Skeletal muscle tissue (tissue), 4 donors: ENCODE measurements around the gene IRAK1. TPM values are rescaled to one million over a fixed set of nuclear protein-coding genes. Genes with fewer than 3 reads are reported as not detected.

Experiments
- H3K27ac ChIP-seq: one replicate; pipeline ENCODE4 v1.7.0; 2013; ENCODE audit warnings: mild to moderate bottlenecking, low read depth, low read length, inconsistent platforms
- H3K27me3 ChIP-seq, 3 donors: one replicate each; pipeline ENCODE4 v1.7.0; 2013; ENCODE audit warnings: low read length in 3 of 3; ENCODE audit not compliant: control insufficient read depth in 3 of 3, insufficient read depth in 3 of 3
- H3K36me3 ChIP-seq, 3 donors: one replicate each; pipeline ENCODE4 v1.7.0; 2013; ENCODE audit warnings: low read length in 3 of 3; ENCODE audit not compliant: control insufficient read depth in 3 of 3, insufficient read depth in 3 of 3
- H3K4me1 ChIP-seq, 3 donors: one replicate each; pipeline ENCODE4 v1.7.0; 2013; ENCODE audit warnings: low read length in 3 of 3, mild to moderate bottlenecking in 3 of 3; ENCODE audit not compliant: control insufficient read depth in 3 of 3, insufficient read depth in 3 of 3
- H3K4me3 ChIP-seq, 3 donors: one replicate each; pipeline ENCODE4 v1.7.0; 2013; ENCODE audit warnings: low read length in 3 of 3
- H3K9ac ChIP-seq, 3 donors: one replicate each; pipeline ENCODE4 v1.7.0; 2013; ENCODE audit warnings: low read length in 3 of 3, mild to moderate bottlenecking in 3 of 3, moderate library complexity in 2 of 3, low read depth in 1 of 3
- H3K9me3 ChIP-seq, 3 donors: one replicate each; pipeline ENCODE4 v1.7.0; 2013; ENCODE audit warnings: low read length in 3 of 3; ENCODE audit not compliant: control insufficient read depth in 3 of 3
- total RNA-seq: library from RNA; depleted of rRNA; stranded (reverse); fragments of >200 nt; gene quantifications from one replicate; pipeline ENCODE4 v1.2.3, GENCODE V29; 2014
- donor health status: Osteomylitis.

Gene IRAK1
- 11.0 TPM for total RNA-seq

GRCh38 chrX:154019633-154020528 lies at the start of gene IRAK1:
Gene IRAK1, minus strand, starts transcription at chrX:154019902. Its CDS starts 90 bp downstream, at chrX:154019812.
- H3K27ac ChIP-seq: peak within 1 kb of the TSS; percentile 84
- no peaks in the 10 kb centered on the region for H3K9me3 ChIP-seq
- peaks cover 0 to 2% (median 0%) of the 10 kb centered on the region in 3 donors for H3K27me3 ChIP-seq
- H3K36me3 ChIP-seq: peaks cover 3 to 6% (median 4%) of the 10 kb centered on the region in 3 donors
- H3K4me3 ChIP-seq: peak within 1 kb of the TSS; percentile 62 to 71 (median 69)
- H3K4me1 ChIP-seq: peaks cover 15 to 37% (median 18%) of the 10 kb centered on the region in 3 donors
- peak within 1 kb of the TSS; percentile 74 to 83 (median 81) for H3K9ac ChIP-seq

GRCh38 chrX:154068560-154068959 lies 48.9 kb upstream of the IRAK1 start:
- Histone ChIP-seq H3K9me3 (no peaks in the 10 kb centered on the region), H3K36me3 (no peaks in the 10 kb centered on the region), H3K27ac (no peak overlapping the region), H3K4me1 (peaks cover 11 to 17% (median 13%) of the 10 kb centered on the region in 3 donors), H3K9ac (no peak overlapping the region), H3K27me3 (peaks cover 0 to 3% (median 0%) of the 10 kb centered on the region in 3 donors), H3K4me3 (no peak overlapping the region)

GRCh38 chrX:154064637-154065435 lies 45.1 kb upstream of the IRAK1 start:
- peaks cover 35 to 43% (median 40%) of the 10 kb centered on the region in 3 donors for H3K4me1 ChIP-seq

DNA sequence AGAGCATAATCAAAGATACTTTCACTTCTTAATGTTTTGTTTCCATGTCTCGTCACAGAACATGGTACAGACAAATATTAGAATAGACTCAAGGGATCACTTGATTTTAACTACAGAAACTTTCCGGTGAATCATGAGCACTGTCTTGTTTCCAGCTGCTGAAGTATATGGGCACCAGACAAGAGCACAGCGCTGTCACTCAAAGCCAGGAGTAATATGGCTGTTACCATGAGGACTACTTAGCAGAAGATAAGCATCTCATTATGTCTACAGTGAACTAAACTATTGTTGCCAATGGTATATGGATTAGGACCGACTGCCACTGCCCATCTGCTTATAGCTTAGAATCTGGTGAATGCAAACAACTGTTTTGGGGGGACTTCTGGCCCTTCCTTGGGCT lies 43.5 kb upstream of the IRAK1 start:
- H3K27ac ChIP-seq: no peak overlapping the region
- H3K9me3 ChIP-seq: no peaks in the 10 kb centered on the region
- H3K27me3 ChIP-seq: peaks cover 0 to 3% (median 0%) of the 10 kb centered on the region in 3 donors
- H3K4me1 ChIP-seq: peaks cover 43 to 56% (median 53%) of the 10 kb centered on the region in 3 donors
- H3K36me3 ChIP-seq: peaks cover 0 to under 1% (median 0%) of the 10 kb centered on the region in 3 donors
- H3K4me3 ChIP-seq: no peak overlapping the region
- H3K9ac ChIP-seq: no peak overlapping the region

More at GRCh38 chrX:154064637-154065435, 45.1 kb upstream of the IRAK1 start:
- H3K9me3 ChIP-seq: no peaks in the 10 kb centered on the region
- no peak overlapping the region for H3K27ac ChIP-seq
- H3K36me3 ChIP-seq: no peaks in the 10 kb centered on the region
- H3K27me3 ChIP-seq: peaks cover 0 to 3% (median 0%) of the 10 kb centered on the region in 3 donors
- H3K9ac ChIP-seq: no peak overlapping the region
- no peak overlapping the region for H3K4me3 ChIP-seq

DNA sequence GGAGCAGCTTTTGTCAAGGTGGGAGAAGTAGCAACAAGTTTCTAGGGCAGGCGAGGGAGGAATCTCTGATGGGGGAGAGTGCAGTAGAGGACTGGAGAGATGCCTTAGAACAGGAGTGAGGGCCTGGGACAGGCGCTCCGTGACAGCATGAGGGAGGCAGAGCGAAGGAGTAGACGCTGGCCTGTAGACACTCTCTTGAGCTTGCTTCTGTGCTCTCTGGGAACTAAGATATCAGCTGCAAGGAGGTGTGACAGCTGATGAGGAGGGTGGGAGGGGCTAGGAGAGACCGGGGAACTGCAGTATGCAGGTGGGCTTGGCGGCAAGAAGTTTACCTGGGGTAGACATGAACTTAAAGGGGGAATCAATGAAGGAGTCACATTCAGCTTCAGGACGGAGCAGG lies 42.1 kb upstream of the IRAK1 start:
- Histone ChIP-seq H3K9me3 (no peaks in the 10 kb centered on the region), H3K4me1 (peaks cover 45 to 65% (median 63%) of the 10 kb centered on the region in 3 donors), H3K36me3 (peaks cover 0 to 5% (median under 1%) of the 10 kb centered on the region in 3 donors), H3K4me3 (no peak overlapping the region), H3K27ac (no peak overlapping the region), H3K9ac (no peak overlapping the region), H3K27me3 (peaks cover 0 to 3% (median 0%) of the 10 kb centered on the region in 3 donors)

GRCh38 chrX:154059729-154060245 lies 40.1 kb upstream of the IRAK1 start:
- Histone ChIP-seq H3K27me3 (peaks cover 0 to 3% (median 0%) of the 10 kb centered on the region in 3 donors), H3K36me3 (peaks cover 0 to 7% (median 4%) of the 10 kb centered on the region in 3 donors), H3K9ac (peak overlapping the region in 1 of 3 donors; percentile 45), H3K27ac (no peak overlapping the region), H3K4me3 (no peak overlapping the region), H3K9me3 (no peaks in the 10 kb centered on the region), H3K4me1 (peaks cover 45 to 61% (median 60%) of the 10 kb centered on the region in 3 donors)

DNA sequence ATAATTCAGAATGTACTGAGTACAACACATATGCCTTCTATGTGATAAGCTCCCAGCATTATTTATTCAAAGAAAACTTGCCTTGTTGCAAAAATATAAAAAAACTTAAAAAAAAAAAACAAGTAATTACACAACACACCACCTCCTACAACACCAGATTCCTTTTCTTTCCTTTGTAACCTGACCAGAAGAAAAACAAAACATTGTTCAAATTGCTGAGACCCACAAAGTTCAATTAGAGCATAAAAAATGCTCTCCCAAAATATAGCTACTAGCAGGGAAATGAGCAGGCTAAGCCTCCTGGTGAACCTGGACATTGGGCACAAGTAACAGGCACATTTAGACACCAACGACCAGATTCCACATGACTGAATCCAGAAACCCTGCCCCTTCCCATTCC lies 39.5 kb upstream of the IRAK1 start:
- Histone ChIP-seq H3K9me3 (no peaks in the 10 kb centered on the region), H3K27me3 (peaks cover 0 to 3% (median 0%) of the 10 kb centered on the region in 3 donors), H3K36me3 (peaks cover 0 to 7% (median 4%) of the 10 kb centered on the region in 3 donors), H3K27ac (no peak overlapping the region), H3K4me3 (no peak overlapping the region), H3K9ac (peak overlapping the region in 1 of 3 donors; percentile 40), H3K4me1 (peaks cover 44 to 59% (median 56%) of the 10 kb centered on the region in 3 donors)

GRCh38 chrX:154058214-154058997 lies 38.7 kb upstream of the IRAK1 start:
- peaks cover 0 to 7% (median 4%) of the 10 kb centered on the region in 3 donors for H3K36me3 ChIP-seq
- no peak overlapping the region for H3K4me3 ChIP-seq
- peaks cover 37 to 51% (median 47%) of the 10 kb centered on the region in 3 donors for H3K4me1 ChIP-seq
- H3K9ac ChIP-seq: no peak overlapping the region
- H3K9me3 ChIP-seq: no peaks in the 10 kb centered on the region
- no peaks in the 10 kb centered on the region for H3K27me3 ChIP-seq
- no peak overlapping the region for H3K27ac ChIP-seq

DNA sequence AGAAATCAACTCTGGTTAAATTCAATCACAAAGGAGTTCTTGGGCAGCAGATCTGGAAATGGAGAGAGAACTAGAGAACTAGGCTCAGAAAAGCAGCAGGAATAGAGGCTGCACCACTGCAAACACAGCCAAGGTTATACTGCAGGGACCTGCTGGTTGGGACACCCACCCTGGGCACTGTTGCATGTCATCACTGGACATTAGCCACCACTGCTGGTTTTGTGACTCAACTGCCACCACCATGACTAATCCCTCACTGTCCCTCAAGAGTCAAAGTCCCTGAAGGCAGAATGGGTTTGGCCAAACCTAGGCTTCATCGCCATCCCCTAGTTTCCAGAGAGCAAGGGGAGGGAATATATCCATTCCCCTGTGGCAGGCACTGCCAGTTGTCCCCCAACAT lies 38.1 kb upstream of the IRAK1 start:
- H3K4me3 ChIP-seq: no peak overlapping the region
- peaks cover 0 to 7% (median 4%) of the 10 kb centered on the region in 3 donors for H3K36me3 ChIP-seq
- no peaks in the 10 kb centered on the region for H3K9me3 ChIP-seq
- H3K4me1 ChIP-seq: peaks cover 33 to 47% (median 45%) of the 10 kb centered on the region in 3 donors
- no peak overlapping the region for H3K27ac ChIP-seq
- no peaks in the 10 kb centered on the region for H3K27me3 ChIP-seq
- no peak overlapping the region for H3K9ac ChIP-seq
